Measurements from ENCODE around the gene NKX2-4.
"Not testable (repeated sequence)": the region's sequence is repeated elsewhere in the genome, so short reads cannot be mapped to it uniquely, and the experiment has no call there.

DNA sequence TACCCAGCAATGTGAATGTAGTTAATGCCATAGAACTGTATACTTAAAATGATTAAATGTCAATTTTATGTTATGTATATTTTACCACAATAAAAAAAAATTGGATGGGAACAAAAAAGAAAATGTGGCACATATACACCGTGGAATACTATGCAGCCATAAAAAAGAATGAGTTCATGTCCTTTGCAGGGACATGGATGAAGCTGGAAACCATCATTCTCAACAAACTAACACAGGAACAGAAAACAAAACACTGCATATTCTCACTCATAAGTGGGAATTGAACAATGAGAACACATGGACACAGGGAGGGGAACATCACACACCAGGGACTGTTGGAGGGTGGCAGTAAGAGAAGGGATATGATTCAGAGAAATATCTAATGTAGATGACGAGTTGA is 21.8 kb upstream of the NKX2-4 start:
- TF ChIP-seq, protein P1, sequence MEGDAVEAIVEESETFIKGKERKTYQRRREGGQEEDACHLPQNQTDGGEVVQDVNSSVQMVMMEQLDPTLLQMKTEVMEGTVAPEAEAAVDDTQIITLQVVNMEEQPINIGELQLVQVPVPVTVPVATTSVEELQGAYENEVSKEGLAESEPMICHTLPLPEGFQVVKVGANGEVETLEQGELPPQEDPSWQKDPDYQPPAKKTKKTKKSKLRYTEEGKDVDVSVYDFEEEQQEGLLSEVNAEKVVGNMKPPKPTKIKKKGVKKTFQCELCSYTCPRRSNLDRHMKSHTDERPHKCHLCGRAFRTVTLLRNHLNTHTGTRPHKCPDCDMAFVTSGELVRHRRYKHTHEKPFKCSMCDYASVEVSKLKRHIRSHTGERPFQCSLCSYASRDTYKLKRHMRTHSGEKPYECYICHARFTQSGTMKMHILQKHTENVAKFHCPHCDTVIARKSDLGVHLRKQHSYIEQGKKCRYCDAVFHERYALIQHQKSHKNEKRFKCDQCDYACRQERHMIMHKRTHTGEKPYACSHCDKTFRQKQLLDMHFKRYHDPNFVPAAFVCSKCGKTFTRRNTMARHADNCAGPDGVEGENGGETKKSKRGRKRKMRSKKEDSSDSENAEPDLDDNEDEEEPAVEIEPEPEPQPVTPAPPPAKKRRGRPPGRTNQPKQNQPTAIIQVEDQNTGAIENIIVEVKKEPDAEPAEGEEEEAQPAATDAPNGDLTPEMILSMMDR (IDR thresholded peaks at IDR 0.05; ENCODE audit: low read length), result not testable (repeated sequence)
- TF ChIP-seq EZH2 (IDR thresholded peaks at IDR 0.05; ENCODE audit: borderline replicate concordance, low read length), result not testable (repeated sequence)
